GM12873 (cell line): ENCODE data around the gene ACVRL1.

Experiments
- CTCF ChIP-seq: IDR thresholded peaks from 2 replicates; pipeline ENCODE4 v1.5.1; 2012; ENCODE audit warnings: low read depth, mild to moderate bottlenecking, moderate library complexity, low read length, control low read depth; ENCODE audit not compliant: insufficient read depth; ENCODE audit errors: missing control alignments

Gene ACVRL1

GRCh38 chr12:51901121-51901817, 6.0 kb upstream of the ACVRL1 start:
- TF ChIP-seq CTCF: no peak

GRCh38 chr12:51901881-51902280, 5.4 kb upstream of the ACVRL1 start:
- no peak for TF ChIP-seq CTCF

GRCh38 chr12:51904951-51905470, 2.3 kb upstream of the ACVRL1 start:
- TF ChIP-seq CTCF: no peak

- TF ChIP-seq CTCF: no peak
These were observed 1.6 kb upstream of the ACVRL1 start for GRCh38 chr12:51905471-51906429.

- no peak for TF ChIP-seq CTCF
These were observed 748 bp upstream of the ACVRL1 start for GRCh38 chr12:51906430-51907082.

- TF ChIP-seq CTCF: no peak
These were observed 637 bp downstream of the ACVRL1 start for GRCh38 chr12:51907856-51908425.
